Measurements from ENCODE around the gene PARD6B. TPM values are rescaled to one million over a fixed set of nuclear protein-coding genes. Genes with fewer than 3 reads are reported as not detected.

Gene PARD6B
- total RNA-seq, 6 experiments from 2014 or later, result 0.24 to 0.68 (median 0.51) TPM

GRCh38 chr20:50719328-50719727 is 12.1 kb upstream of the PARD6B start:
- TF ChIP-seq CTCF (IDR thresholded peaks at IDR 0.05), result no peak
- Mint-ChIP-seq H3K4me3 (no peak overlapping the region), H3K9me3 (no peaks in the 10 kb centered on the region), H3K27ac (no peak overlapping the region), H3K4me1 (ENCODE audit: low read depth) (peaks cover 11% of the 10 kb centered on the region), H3K36me3 (ENCODE audit: low read depth) (no peaks in the 10 kb centered on the region), H3K27me3 (ENCODE audit: insufficient read depth) (peaks cover 2% of the 10 kb centered on the region)
- DNase-seq, result no peak

- Mint-ChIP-seq H3K27ac (no peak overlapping the region), H3K4me1 (ENCODE audit: low read depth) (peaks cover 11% of the 10 kb centered on the region), H3K4me3 (no peak overlapping the region), H3K36me3 (ENCODE audit: low read depth) (no peaks in the 10 kb centered on the region), H3K27me3 (ENCODE audit: insufficient read depth) (no peaks in the 10 kb centered on the region; the same call in 1 of the 2 replicates), H3K9me3 (no peaks in the 10 kb centered on the region)
- no peak for TF ChIP-seq CTCF (IDR thresholded peaks at IDR 0.05)
- no peak for DNase-seq
These were observed 11.4 kb upstream of the PARD6B start for GRCh38 chr20:50720026-50720425.

GRCh38 chr20:50720582-50720981 is 10.8 kb upstream of the PARD6B start:
- no peaks in the 10 kb centered on the region; the same call in 1 of the 2 replicates for H3K27me3 Mint-ChIP-seq (ENCODE audit: insufficient read depth)
- no peaks in the 10 kb centered on the region for H3K36me3 Mint-ChIP-seq (ENCODE audit: low read depth)
- peak; percentile 32 for TF ChIP-seq CTCF (IDR thresholded peaks at IDR 0.05)
- no peak overlapping the region for H3K27ac Mint-ChIP-seq
- H3K9me3 Mint-ChIP-seq, result no peaks in the 10 kb centered on the region
- H3K4me1 Mint-ChIP-seq (ENCODE audit: low read depth), result peaks cover 11% of the 10 kb centered on the region
- DNase-seq, result no peak
- H3K4me3 Mint-ChIP-seq, result no peak overlapping the region

GRCh38 chr20:50721881-50722281 is 9.5 kb upstream of the PARD6B start:
- H3K36me3 Mint-ChIP-seq (ENCODE audit: low read depth), result no peaks in the 10 kb centered on the region
- no peaks in the 10 kb centered on the region; the same call in 1 of the 2 replicates for H3K27me3 Mint-ChIP-seq (ENCODE audit: insufficient read depth)
- no peak overlapping the region; the same call in 1 of the 2 replicates for H3K27ac Mint-ChIP-seq
- TF ChIP-seq CTCF (IDR thresholded peaks at IDR 0.05), result no peak
- H3K9me3 Mint-ChIP-seq, result no peaks in the 10 kb centered on the region
- no peak overlapping the region for H3K4me3 Mint-ChIP-seq
- peaks cover 15% of the 10 kb centered on the region for H3K4me1 Mint-ChIP-seq (ENCODE audit: low read depth)
- DNase-seq, result no peak

- peaks cover 23% of the 10 kb centered on the region for H3K4me1 Mint-ChIP-seq (ENCODE audit: low read depth)
- no peak for TF ChIP-seq CTCF (IDR thresholded peaks at IDR 0.05)
- H3K27me3 Mint-ChIP-seq (ENCODE audit: insufficient read depth), result no peaks in the 10 kb centered on the region
- H3K36me3 Mint-ChIP-seq (ENCODE audit: low read depth), result no peaks in the 10 kb centered on the region
- H3K27ac Mint-ChIP-seq, result no peak overlapping the region
- no peaks in the 10 kb centered on the region for H3K9me3 Mint-ChIP-seq
- DNase-seq, result no peak
- no peak overlapping the region for H3K4me3 Mint-ChIP-seq
These were observed 8.8 kb upstream of the PARD6B start for GRCh38 chr20:50722424-50723155.
